ENCODE data around the gene BCKDHA. TPM values are rescaled to one million over a fixed set of nuclear protein-coding genes. Genes with fewer than 3 reads are reported as not detected.

BCKDHA gene
- total and polyA plus RNA-seq, 9 of the 15 experiments (the other 6 are each of a cell fraction or from before 2014, with no cell fraction given): 4.5 to 52.5 (median 14.1) TPM

GRCh38 chr19:41350735-41351338 is 46.8 kb upstream of the BCKDHA start (continued):
- TF ChIP-seq MTA3 (IDR thresholded peaks at IDR 0.05; ENCODE audit: borderline replicate concordance) (no peak), PTRF (tag; IDR thresholded peaks at IDR 0.05) (no peak), SETDB1 (IDR thresholded peaks at IDR 0.05; ENCODE audit: low read length) (no peak), SAFB2 (IDR thresholded peaks at IDR 0.05; ENCODE audit: borderline replicate concordance, low read depth, low read length, severe bottlenecking) (no peak), ARHGAP35 (IDR thresholded peaks at IDR 0.05; ENCODE audit: partially characterized antibody) (no peak), ZNF384 (IDR thresholded peaks at IDR 0.05; ENCODE audit: low read depth, low read length) (no peak), SMARCA4 (IDR thresholded peaks at IDR 0.05) (peak; percentile 77), ZNF23 (CRISPR knock-in tag; IDR thresholded peaks at IDR 0.05) (no peak), COPS2 (conservative IDR thresholded peaks at IDR 0.05) (no peak), ETV6 (IDR thresholded peaks at IDR 0.05; ENCODE audit: borderline replicate concordance in 1 of 2, low read depth in 2 of 2, low read length in 1 of 2) (no peak), ETV6 (CRISPR knock-in tag; IDR thresholded peaks at IDR 0.05; ENCODE audit: borderline replicate concordance) (no peak), ZNF57 (CRISPR knock-in tag; IDR thresholded peaks at IDR 0.05) (no peak), U2AF1 (optimal IDR thresholded peaks at IDR 0.05; ENCODE audit: low read depth, low read length) (no peak), TEAD1 (CRISPR knock-in tag; IDR thresholded peaks at IDR 0.05) (peak in 1 of 2 experiments; percentile 26; a peak in 1 of 4 replicates), NFATC3 (IDR thresholded peaks at IDR 0.05) (no peak), ARID1B (IDR thresholded peaks at IDR 0.05) (peak; percentile 84), PKNOX1 (IDR thresholded peaks at IDR 0.05) (peak; percentile 60; the same call in 1 of the 2 replicates), ZNF347 (CRISPR knock-in tag; IDR thresholded peaks at IDR 0.05; ENCODE audit: low read depth) (no peak), POLR2B (IDR thresholded peaks at IDR 0.05; ENCODE audit: low read depth, partially characterized antibody) (peak; percentile 24), PTTG1 (tag; IDR thresholded peaks at IDR 0.05; ENCODE audit: low read depth) (no peak), MTF1 (CRISPR knock-in tag; IDR thresholded peaks at IDR 0.05; ENCODE audit: borderline replicate concordance) (no peak), SP2 (IDR thresholded peaks at IDR 0.05; ENCODE audit: extremely low read depth, low read depth, low read length, poor library complexity, severe bottlenecking) (no peak), HNRNPUL1 (IDR thresholded peaks at IDR 0.05; ENCODE audit: low read length) (no peak), RREB1 (CRISPR knock-in tag; IDR thresholded peaks at IDR 0.05) (no peak), ZNF75A (CRISPR knock-in tag; IDR thresholded peaks at IDR 0.05) (no peak)

Data from K562 (cell line).